CD4-positive, alpha-beta T cell treated with Interleukin-15 for 1 hour (primary cell): ENCODE data around the gene AHDC1.
"Not testable (repeated sequence)": the region's sequence is repeated elsewhere in the genome, so short reads cannot be mapped to it uniquely, and the experiment has no call there.

ENCODE experiments used
- DNase-seq: peaks from one replicate; pipeline ENCODE4 v3.0.0-alpha.2; 2020

Gene AHDC1

DNA sequence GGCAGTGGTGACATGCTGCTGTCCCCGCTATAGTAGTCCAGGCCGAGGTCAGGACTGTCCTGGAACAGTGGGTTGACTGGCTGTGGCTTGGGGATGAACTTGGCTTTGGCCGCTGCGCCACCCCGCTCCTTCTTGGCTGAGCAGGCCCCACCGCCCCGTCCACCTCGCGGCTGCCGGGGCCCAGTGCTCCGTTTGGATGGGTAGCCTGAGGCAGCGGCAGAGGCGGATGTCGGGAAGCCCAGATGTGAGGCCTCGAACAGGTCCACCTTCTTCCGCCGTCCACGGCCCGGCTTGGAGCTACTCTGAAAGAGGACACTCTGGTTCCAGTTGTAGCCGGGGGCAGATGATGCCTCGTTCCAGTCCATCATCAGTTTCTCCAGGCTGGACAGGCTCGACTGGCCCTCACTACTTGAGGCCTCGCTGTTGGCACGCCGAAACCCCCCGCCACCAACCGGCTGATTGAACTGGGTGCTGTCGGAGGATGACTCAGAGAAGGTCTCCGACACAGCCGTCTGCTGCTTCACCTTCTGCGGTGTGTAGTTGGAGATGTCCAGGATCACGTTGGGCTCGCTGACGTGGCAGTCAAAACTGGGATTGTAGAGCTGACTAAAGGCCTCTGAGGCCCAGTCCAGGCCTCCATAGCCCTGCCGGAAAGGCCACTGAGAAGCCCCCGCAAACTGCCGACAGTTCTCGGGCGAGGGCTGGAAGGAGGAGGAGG, 55.6 kb downstream of the AHDC1 start:
- DNase-seq, result no peak

GRCh38 chr1:27547220-27548116, 56.5 kb downstream of the AHDC1 start:
- DNase-seq, result no peak

DNA sequence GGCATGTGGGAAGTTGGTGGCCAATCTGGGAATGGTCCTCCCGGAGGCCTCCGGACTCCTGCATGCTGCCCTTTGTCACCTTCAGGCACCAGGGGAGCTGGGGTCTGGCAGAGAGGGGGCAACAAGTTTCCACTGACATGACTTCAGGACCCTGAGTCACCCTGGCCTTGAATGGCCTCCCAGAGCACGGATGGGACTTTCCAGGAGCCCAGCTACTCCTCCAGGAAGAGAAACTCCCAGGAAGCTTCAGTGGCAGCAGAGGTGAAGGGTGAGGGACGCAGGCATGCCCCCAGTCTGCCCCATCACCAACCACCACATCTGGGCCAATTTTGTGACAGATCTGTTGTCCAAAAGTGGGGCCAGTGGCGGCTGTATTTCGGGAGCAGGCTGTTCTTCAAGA, 58.1 kb downstream of the AHDC1 start:
- DNase-seq, result no peak

DNA sequence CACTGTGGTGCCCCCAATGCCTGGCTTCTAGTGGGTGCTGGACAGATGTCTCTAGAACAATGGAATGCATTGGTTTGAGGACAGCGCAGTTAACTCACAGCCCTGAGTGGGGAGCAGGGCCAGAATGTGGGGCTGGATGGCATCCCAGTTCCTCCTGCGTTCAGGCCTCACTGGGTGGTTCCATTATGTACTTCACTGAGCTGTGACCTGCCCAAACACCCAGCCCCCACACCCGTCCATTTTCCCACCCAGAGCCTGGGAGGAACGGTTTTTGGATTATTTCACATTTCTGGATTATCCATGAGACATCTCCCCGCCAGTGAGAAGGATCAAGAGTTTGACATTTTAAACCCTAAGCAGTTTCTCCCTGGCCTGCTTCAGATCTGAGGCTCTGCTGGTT, 58.7 kb downstream of the AHDC1 start:
- no peak for DNase-seq

GRCh38 chr1:27544834-27545233, 59.1 kb downstream of the AHDC1 start:
- DNase-seq, result no peak

- no peak for DNase-seq
Observed at GRCh38 chr1:27543284-27543683, 60.7 kb downstream of the AHDC1 start.

DNA sequence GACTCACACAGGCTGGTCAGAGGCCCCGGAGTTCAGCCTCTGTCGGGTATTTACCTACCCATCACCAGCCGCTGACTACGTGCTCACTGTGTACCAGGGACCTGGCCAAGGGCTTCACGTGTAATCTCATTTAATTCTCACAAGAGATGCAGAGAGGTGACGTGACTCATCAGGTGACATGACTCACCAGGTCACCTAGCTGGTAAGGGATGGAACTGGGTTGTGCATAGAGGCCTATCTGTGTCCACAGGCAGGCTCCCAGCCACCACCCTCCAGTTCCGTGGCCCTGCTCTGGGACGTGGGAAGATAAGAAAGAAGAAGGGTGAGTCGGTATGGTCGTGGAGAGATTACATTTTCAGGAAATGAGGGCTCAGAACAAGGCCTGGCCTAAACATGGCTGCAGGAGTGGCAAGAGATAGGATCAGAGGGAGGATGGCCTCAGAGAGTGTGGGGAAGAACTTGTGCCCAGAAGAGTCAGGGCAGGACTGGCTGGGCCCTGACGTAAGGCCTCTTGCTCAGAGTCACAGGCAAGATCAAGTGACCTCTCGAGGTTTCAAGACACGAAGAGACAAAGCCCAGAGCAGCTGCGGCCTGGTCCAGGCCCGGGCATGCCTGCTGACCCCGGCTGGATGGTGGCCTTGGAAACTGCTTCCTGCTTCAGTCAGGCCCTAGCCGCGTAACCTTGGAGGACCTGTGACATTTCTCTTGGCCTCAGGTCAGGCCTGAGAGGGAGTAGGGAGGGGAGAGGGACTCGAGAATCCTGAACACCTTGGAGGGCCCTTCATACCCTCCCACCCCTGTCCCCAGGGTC, 61.3 kb downstream of the AHDC1 start:
- no peak for DNase-seq

DNA sequence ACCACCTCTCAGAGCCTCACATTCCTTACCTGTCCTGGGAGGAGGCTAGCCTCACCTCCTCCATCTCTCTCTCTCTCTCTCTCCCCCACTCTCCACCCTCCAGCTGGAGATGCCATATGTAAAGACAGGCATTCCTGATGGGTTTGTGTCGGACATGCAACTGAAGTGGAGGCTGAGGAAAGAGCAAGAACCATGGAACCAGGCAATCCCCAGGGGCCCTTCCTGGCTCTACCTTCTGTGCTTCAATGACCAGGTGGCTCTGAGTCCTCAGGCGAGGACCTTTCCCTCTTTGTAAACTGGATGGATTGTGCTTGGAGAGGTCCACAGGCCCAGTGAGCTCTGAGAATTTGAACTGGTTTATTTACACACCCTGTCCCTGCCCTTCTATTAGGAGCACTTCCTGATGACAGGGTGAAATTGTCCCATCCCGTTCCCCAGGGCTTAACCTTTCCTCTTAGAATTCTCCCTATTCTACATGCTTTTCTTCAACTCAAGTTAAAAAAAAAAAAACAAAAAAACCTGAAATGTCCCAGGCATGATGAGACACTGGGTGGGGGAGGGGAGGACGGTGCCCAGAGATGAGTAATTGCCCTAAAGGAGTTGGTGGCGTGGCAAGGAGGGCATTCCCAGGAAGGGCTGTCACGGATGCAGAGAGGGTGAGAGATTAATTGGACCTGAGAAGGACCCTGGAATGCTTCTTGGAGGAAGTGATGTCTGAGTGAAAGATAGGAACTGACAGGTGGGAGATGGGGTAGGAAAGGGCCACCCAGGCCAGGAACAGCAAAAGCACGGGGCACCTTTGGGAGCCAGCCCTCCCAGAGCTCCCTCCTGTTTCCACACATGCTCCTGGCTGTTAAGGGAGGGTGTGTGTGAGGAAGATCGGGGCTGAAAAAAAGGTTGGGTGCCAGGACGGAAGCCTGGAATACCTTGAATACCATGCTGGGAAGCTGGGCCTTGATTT, 63.8 kb downstream of the AHDC1 start:
- no peak for DNase-seq

DNA sequence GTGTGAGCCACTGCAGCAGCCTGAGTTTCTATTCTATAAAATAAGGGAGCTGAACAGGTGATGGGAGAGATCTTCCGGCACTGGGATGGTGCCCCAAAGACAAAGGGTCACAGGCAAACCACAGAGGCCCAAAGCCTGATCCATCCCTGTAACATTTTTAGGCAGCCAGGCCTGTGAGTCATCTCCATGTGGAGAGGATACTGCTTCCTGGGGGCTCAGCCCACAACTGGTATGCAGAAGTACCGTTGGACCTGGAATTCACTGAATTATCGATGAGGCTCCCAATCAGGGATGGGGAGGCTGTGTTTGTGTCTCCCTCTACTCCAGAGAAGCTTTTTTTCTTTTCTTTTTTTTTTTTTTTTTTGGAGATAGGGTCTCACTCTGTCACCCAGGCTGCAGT, 65.2 kb downstream of the AHDC1 start:
- DNase-seq, result no peak

- not testable (repeated sequence) for DNase-seq
Observed at GRCh38 chr1:27538305-27538676, 65.7 kb downstream of the AHDC1 start.

DNA sequence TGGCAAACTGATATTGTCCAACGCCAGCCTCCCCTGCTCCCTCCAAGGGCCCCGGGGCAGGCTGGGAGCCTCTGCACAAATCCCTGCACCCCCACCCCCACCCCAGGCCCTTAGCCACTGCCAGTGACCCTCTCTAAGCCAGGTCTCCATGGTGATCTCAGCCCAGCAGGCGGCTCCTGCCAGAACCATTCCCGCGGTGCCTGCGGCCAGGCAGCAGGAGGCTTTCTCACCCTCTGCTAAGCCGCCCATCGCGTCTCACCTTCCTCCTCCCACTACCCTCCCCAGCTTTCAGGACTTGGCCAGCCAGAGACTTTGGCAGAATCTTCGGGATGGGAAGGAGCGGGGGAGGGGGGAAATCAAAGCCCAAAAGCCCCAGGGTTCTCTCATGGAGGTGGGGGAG, 67.2 kb downstream of the AHDC1 start:
- no peak for DNase-seq

DNA sequence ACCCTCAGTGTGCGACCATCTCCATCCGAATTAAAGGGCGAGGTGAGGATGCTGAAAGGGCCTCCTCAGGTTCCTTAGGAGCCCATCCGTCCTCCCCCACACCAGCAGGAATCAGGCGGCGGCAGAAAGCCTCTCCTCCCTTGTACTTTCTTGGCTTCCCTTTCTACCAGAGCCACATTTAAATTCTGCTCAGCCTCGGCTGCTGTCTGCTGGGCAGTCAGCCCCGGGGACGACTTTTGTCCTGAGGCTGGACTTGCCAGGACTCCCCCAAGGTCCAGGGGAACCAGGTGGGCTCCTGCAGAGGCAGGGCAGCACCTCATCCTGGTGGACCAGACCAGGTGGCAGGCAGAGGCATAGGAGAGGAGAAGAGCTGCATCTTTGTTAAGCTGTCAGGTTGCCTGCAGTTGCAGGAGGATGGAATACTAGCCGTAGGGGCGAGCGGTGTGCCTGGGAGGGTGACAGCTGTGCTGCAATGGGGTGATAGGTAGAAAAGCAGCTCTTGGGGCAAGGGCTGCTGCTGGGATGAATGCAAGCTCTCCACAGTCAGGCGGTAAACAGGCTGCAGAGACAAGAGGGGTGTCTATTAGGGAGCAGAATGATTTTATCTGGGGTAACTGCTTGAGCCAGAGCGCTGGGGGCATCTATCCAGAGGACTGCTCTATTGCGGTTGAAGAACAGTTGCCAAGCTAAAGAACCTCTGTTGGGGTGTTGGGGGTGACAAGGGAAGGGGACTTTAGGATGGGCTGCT, 67.8 kb downstream of the AHDC1 start:
- DNase-seq, result no peak

DNA sequence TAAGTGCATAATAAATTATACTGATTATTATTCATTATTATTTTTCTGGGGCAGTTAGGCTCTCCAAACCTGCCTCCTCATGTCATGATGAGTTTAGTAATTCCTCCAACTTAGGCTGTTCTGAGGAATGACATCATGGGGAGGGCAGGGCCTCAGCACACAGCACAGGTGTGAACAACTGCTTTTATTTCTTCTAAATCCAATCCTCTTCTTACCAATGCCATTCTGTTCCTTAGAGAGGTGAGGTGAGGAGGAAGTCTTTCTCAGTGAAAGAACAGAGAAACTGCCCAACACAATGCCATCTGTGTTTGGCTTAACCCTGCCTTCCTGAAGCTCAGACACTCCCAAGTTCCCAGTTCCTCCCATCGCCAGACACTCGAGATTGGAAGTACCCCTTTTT, 68.6 kb downstream of the AHDC1 start:
- DNase-seq, result no peak

DNA sequence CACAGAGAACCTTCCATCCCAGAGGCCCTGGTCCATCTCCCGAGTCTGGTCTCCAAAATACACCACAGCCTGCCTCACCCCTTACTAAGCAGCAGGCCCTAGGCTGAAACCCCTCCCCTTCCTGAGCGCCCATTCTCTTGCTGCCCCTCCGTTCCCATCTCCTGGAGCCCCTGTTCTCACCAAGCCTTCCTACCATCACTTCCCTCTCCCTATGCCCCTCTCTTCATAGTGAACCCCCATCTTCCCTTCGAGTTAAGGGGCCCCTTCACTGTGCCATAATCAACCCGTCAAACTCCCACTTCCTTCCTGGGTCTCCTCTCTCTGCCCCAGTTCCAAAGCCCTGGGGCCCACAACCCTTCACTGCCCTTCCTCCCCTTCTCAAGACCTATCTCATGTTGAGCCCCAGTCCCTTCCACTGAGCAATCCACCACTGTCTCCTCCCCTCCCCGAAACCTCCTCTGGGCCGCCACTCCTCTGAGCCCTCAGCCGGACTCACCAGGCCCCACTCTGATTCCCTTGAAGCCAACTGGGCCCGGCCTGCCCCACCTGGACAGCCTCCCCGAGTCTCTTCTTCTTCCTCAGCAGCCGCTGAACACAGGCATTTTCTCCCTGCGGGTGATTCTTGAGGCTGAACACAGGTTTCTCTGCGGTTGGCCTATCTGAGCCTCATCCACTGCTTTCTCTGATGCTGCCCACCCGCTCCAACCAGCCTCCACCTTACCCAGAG, 71.8 kb downstream of the AHDC1 start:
- no peak for DNase-seq

DNA sequence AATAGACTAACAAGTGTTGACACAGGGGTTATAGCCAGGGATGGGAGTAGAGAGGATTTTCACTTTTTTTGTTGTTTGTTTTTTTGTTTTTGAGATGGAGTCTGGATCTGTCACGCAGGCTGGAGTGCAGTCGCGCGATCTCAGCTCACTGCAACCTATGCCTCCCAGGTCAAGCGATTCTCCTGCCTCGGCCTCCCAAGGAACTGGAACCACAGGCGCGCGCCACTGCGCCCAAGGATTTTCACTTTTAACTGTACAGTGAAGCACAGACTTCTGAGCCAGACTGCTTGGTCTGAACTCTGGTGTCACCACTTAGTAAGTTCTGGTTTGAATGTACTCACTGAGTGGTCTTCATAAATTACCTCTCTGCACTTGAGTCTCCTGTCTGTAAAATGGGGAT, 73.8 kb downstream of the AHDC1 start:
- no peak for DNase-seq

DNA sequence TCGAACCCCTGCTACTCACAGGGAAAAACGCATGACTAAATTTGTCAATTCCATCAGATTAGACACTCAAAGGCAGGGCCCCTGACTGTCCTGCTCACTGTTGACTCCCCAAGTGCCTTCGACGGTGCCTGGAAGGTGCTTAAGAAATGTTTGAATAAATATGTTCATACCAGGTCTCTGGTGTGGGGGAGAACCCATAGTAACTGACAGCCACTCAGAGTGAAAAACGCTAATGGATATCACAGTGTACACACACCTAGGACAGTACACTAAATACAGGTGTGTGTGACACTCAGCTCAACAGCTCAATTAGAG, 74.3 kb downstream of the AHDC1 start:
- DNase-seq, result no peak

DNA sequence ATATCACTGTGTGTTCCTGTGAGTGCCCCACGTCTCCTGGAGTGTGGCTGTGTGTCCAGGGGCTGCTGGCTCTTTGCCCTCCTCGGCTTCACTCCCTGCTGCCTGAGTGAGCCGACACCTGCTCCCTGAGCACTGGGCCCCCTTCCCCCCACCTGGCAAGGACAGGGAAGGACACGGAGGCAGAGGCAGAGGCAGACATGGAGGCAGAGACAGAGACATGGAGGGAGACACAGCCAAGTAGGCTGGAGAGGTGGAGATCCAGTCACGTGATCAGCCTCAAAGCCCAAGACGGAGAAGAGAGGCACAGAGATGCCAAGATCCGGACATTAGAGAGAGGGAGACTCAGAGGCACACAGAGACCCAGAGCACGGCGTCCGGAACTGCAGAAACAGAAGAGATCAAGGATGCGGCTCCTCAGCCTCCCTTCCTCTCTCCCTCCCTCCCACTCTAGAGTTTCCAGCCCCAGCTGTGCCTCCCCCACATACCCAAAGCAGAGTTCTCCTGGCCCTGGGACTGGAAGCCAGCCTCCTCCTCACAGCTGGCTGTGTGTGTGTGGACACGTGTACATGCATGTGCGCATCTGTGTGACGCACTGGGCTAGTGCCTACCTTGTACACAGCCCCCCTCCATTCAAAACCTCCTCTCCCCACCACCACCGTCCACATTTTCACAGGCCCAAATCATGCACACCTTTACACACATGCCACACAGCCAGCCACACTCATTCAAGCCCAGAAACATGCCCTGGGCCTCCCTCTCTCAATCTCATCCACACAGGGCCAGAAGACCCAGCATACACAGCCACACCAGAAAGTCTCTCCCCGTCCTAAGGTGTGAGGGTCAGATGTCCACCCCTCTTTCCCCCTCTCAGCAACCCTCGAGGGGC, 74.9 kb downstream of the AHDC1 start:
- no peak for DNase-seq

DNA sequence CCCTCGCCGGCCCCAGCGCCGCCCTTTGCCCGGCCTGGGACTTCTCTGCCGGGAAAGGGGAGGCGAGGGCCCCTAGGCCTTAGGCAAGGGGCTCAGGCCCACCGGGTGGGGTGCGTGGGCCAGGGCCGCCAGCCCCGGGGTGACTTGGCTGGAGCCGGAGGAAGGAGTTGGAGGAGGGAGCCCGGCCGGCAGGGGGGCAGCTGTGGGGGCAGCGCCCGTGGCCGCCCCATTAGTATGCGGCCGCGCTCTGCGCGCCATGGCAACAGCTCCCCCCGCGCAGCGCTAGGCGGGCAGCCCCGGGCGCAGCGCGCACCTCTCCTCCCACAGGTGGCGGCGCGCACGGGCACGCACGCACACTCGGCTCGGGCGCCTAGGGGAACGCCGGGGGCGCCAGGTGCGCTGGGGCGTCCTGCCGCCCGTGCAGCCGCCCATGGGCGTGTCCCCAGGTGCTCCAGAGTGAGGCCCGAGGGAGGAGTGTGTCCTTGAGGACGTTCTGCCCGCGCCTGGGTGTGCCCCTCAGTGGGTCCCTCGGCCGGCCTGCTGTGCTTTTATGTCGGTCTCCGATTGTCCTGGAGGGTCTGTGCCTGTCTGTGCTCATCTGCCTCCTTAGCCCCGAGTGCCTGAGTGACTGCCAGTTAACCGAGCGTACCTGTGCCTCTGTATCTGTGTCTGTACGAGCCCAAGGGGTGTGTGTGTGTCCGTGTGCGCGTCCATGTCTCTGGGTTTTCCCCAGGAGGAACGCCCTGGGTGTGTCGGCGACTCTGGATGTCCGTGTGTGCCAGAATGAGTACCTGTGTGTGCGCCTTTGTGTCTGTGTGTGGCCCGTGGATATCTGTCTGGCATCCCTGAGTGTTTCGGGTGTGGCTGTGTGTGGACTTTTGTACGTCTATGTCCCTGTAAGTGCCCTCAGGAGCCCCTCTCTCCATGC, 75.8 kb downstream of the AHDC1 start:
- peak; percentile 64 for DNase-seq
